DOHH2 (cell line): ENCODE measurements around the gene CTTNBP2.

ENCODE experiments used
- EZH2phosphoT487 ChIP-seq: fragments of 200-600 bp; sonication (generic); IDR thresholded peaks from 2 replicates; pipeline ENCODE4 v1.6.1; 2017; ENCODE audit warnings: borderline replicate concordance, mild to moderate bottlenecking, antibody characterized with exemption, low read length, moderate library complexity, mixed read lengths
- TF ChIP-seq, protein P1 (sequence below): fragments of 200-600 bp; sonication (generic); IDR thresholded peaks from one replicate; pipeline ENCODE4 v1.5.1; 2014; ENCODE audit warnings: antibody characterized with exemption, mild to moderate bottlenecking, low read depth, low read length; ENCODE audit not compliant: poor library complexity, severe bottlenecking

DNA sequence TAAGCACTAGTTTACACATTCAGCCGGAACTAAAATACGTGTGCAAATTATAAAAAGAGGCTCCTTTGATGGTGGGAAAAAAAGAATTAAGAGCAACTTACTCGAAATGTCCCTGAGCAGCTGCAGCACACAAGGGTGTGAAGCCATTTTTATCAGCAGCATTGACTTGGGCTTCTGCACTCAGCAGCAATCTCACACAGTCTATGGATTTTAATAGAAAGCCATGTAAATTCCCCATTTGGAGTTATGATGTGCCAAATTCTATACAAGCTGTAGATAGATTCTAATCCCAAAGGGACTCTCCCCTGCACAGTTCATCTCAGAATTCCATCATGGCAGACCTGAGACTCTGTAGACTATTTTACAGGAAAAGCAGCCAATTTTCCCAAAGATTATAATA is 90.5 kb downstream of the CTTNBP2 start:
- TF ChIP-seq, protein P1, sequence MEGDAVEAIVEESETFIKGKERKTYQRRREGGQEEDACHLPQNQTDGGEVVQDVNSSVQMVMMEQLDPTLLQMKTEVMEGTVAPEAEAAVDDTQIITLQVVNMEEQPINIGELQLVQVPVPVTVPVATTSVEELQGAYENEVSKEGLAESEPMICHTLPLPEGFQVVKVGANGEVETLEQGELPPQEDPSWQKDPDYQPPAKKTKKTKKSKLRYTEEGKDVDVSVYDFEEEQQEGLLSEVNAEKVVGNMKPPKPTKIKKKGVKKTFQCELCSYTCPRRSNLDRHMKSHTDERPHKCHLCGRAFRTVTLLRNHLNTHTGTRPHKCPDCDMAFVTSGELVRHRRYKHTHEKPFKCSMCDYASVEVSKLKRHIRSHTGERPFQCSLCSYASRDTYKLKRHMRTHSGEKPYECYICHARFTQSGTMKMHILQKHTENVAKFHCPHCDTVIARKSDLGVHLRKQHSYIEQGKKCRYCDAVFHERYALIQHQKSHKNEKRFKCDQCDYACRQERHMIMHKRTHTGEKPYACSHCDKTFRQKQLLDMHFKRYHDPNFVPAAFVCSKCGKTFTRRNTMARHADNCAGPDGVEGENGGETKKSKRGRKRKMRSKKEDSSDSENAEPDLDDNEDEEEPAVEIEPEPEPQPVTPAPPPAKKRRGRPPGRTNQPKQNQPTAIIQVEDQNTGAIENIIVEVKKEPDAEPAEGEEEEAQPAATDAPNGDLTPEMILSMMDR = no peak
- TF ChIP-seq EZH2phosphoT487 = no peak
